ENCODE measurements around the gene MFF. TPM values are rescaled to one million over a fixed set of nuclear protein-coding genes. Genes with fewer than 3 reads are reported as not detected.

Gene MFF
- total and polyA plus RNA-seq, 2 of the 8 experiments (the other 6 are each of a cell fraction or from before 2014, with no cell fraction given), result 36.2 to 86.8 TPM

DNA sequence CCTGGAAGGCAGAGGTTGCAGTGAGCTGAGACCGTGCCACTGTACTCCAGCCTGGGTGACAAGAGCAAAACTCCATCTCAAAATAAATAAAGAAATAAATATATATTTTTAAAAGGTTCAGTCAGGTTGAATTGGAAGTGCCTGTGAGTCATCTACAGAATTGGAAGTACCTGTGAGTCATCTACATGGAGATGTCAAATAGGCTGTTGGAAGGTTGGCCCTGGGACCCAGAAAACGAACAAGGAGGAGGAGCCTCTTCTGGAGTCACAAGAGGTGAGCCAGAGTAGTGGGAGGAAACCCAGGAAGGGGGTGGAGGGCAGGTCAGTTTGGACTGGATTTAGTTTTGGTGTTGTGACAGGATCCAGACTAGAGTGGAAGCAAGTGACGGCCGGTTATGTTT, 77.9 kb downstream of the MFF start:
- Histone ChIP-seq H4K5ac (ENCODE audit: insufficient read length, low read depth, low read length) (no peak overlapping the region), H3K4ac (replicated peaks; ENCODE audit: insufficient read length, low read depth, low read length) (no peak overlapping the region), H2AFZ (ENCODE audit: low read length) (no peak overlapping the region), H2BK120ac (replicated peaks; ENCODE audit: low read depth, low read length) (no peak overlapping the region), H3K36me3 (ENCODE audit: control insufficient read depth in 2 of 4, insufficient read depth in 4 of 4, low read length in 3 of 4) (no peaks in the 10 kb centered on the region), H3K4me3 (ENCODE audit: extremely low read depth in 1 of 4, insufficient read depth in 2 of 4, low read depth in 3 of 4, low read length in 4 of 4) (no peak overlapping the region), H2AK5ac (ENCODE audit: low read depth, low read length) (no peak overlapping the region), H3K27ac (ENCODE audit: low read depth, low read length) (no peak overlapping the region), H4K8ac (ENCODE audit: extremely low read depth, insufficient read depth, low read length) (no peak overlapping the region), H3K14ac (ENCODE audit: insufficient read length) (no peak overlapping the region), H3K27me3 (replicated peaks in 1 of 4; ENCODE audit: control insufficient read depth in 3 of 4, extremely low read depth in 1 of 4, insufficient read depth in 3 of 4, low read length in 3 of 4) (no peaks in the 10 kb centered on the region), H2BK12ac (ENCODE audit: low read depth, low read length) (no peak overlapping the region), H4K91ac (replicated peaks; ENCODE audit: insufficient read length, low read length) (no peak overlapping the region), H3K4me2 (ENCODE audit: insufficient read depth in 1 of 2, low read depth in 2 of 2, low read length in 2 of 2) (no peak overlapping the region), H2BK15ac (ENCODE audit: low read length) (no peak overlapping the region), H3K56ac (replicated peaks; ENCODE audit: insufficient read length, low read depth, low read length) (no peak overlapping the region), H2BK20ac (ENCODE audit: low read length) (no peak overlapping the region), H3K9me3 (ENCODE audit: insufficient read depth in 2 of 2, low read depth in 1 of 2, low read length in 1 of 2) (no peaks in the 10 kb centered on the region), H3K4me1 (replicated peaks in 1 of 4; ENCODE audit: control insufficient read depth in 3 of 4, insufficient read depth in 4 of 4, low read length in 3 of 4) (no peaks in the 10 kb centered on the region), H4K20me1 (replicated peaks in 1 of 2; ENCODE audit: control insufficient read depth in 1 of 2, insufficient read depth in 2 of 2, low read length in 2 of 2) (no peaks in the 10 kb centered on the region), H3K23me2 (ENCODE audit: low read depth, low read length) (no peaks in the 10 kb centered on the region), H3K23ac (ENCODE audit: insufficient read length) (no peak overlapping the region), H3K79me1 (ENCODE audit: low read depth, low read length) (no peaks in the 10 kb centered on the region), H2BK5ac (ENCODE audit: low read depth, low read length) (no peak overlapping the region), H3K79me2 (ENCODE audit: control insufficient read depth in 1 of 2, insufficient read depth in 2 of 2, low read length in 2 of 2) (no peaks in the 10 kb centered on the region), H3K9ac (replicated peaks in 1 of 4; ENCODE audit: extremely low read depth in 1 of 4, low read depth in 3 of 4, low read length in 3 of 4) (no peak overlapping the region), H3K18ac (ENCODE audit: extremely low read depth, low read length) (no peak overlapping the region)
- POLR2A ChIA-PET (ENCODE audit: partially characterized antibody), result no interaction called here
- CTCF ChIA-PET (ENCODE audit: partially characterized antibody), result interaction anchor here (0.7 to 1.6 kb wide), 2 partner anchors 66 to 363 kb away, joined by 3 to 7 read pairs; no protein-coding TSS in a partner anchor
- FAIRE-seq (no peak), DNase-seq (ENCODE audit: low read depth in 1 of 2, low spot score in 2 of 2) (no peak)
- 84% methylated on average over 4 of the region's 4 CpGs; no CpG with 5 or more reads in 1 of the 2 experiments for WGBS, 2 experiments (ENCODE audit: extremely low coverage in 1 of 2, insufficient coverage in 1 of 2, insufficient read length in 1 of 2, insufficient replicate concordance in 2 of 2, low coverage in 1 of 2, low lambda C conversion rate in 2 of 2, missing lambda C conversion rate in 1 of 2)
- TF ChIP-seq ASH2L (IDR thresholded peaks at IDR 0.05; ENCODE audit: low read length), result no peak
- TF ChIP-seq, protein P1, sequence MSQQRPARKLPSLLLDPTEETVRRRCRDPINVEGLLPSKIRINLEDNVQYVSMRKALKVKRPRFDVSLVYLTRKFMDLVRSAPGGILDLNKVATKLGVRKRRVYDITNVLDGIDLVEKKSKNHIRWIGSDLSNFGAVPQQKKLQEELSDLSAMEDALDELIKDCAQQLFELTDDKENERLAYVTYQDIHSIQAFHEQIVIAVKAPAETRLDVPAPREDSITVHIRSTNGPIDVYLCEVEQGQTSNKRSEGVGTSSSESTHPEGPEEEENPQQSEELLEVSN (IDR thresholded peaks at IDR 0.05), result no peak
- no peak for TF ChIP-seq TBP (IDR thresholded peaks at IDR 0.05; ENCODE audit: low read depth, low read length)
- TF ChIP-seq, protein P2, sequence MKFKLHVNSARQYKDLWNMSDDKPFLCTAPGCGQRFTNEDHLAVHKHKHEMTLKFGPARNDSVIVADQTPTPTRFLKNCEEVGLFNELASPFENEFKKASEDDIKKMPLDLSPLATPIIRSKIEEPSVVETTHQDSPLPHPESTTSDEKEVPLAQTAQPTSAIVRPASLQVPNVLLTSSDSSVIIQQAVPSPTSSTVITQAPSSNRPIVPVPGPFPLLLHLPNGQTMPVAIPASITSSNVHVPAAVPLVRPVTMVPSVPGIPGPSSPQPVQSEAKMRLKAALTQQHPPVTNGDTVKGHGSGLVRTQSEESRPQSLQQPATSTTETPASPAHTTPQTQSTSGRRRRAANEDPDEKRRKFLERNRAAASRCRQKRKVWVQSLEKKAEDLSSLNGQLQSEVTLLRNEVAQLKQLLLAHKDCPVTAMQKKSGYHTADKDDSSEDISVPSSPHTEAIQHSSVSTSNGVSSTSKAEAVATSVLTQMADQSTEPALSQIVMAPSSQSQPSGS (IDR thresholded peaks at IDR 0.05; ENCODE audit: low read length), result no peak
- no peak for TF ChIP-seq POU5F1 (IDR thresholded peaks at IDR 0.05; ENCODE audit: low read depth, low read length)
- TF ChIP-seq GABPA (IDR thresholded peaks at IDR 0.05; ENCODE audit: borderline replicate concordance, insufficient read depth, low read length), result no peak
- TF ChIP-seq SIX5 (IDR thresholded peaks at IDR 0.05; ENCODE audit: low read depth, low read length), result no peak
- TF ChIP-seq TCF12 (IDR thresholded peaks at IDR 0.05; ENCODE audit: low read depth, low read length), result no peak
- no peak for TF ChIP-seq CHD2 (IDR thresholded peaks at IDR 0.05; ENCODE audit: low read length)
- no peak for TF ChIP-seq EGR1 (IDR thresholded peaks at IDR 0.05; ENCODE audit: borderline replicate concordance, low read depth, low read length)
- TF ChIP-seq JUND (IDR thresholded peaks at IDR 0.05; ENCODE audit: low read length), result no peak

Measured in H1 (cell line).